Neuronal stem cell (in vitro differentiated cells): Measurements from ENCODE around the gene C13orf46.

ENCODE experiments used
- DNase-seq: peaks from one replicate; pipeline ENCODE4 v3.0.0-alpha.2; 2013; ENCODE audit warnings: low spot score
- H2AFZ ChIP-seq: one replicate; pipeline ENCODE4 v1.6.1; 2013; ENCODE audit warnings: mild to moderate bottlenecking, low read length, inconsistent platforms
- H2AK5ac ChIP-seq: 2 replicates; pipeline ENCODE4 v1.6.1; 2013; ENCODE audit warnings: low read depth, mild to moderate bottlenecking, inconsistent platforms, low read length, moderate library complexity, mixed read lengths
- H2BK120ac ChIP-seq: 2 replicates; pipeline ENCODE4 v1.6.1; 2013; ENCODE audit warnings: low read depth, mild to moderate bottlenecking, inconsistent platforms, low read length, moderate library complexity, mixed read lengths
- H2BK12ac ChIP-seq: one replicate; pipeline ENCODE4 v1.6.1; 2013; ENCODE audit warnings: low read length, inconsistent platforms
- H2BK15ac ChIP-seq: 2 replicates; pipeline ENCODE4 v1.6.1; 2013; ENCODE audit warnings: mild to moderate bottlenecking, low read length, inconsistent platforms, mixed read lengths
- H2BK5ac ChIP-seq: one replicate; pipeline ENCODE4 v1.6.1; 2013; ENCODE audit warnings: inconsistent platforms, mild to moderate bottlenecking, low read length, moderate library complexity
- H3K14ac ChIP-seq: one replicate; pipeline ENCODE4 v1.6.1; 2013; ENCODE audit warnings: low read length, inconsistent platforms
- H3K18ac ChIP-seq: 2 replicates; pipeline ENCODE4 v1.6.1; 2013; ENCODE audit warnings: low read length, inconsistent platforms
- H3K23ac ChIP-seq: 2 replicates; pipeline ENCODE4 v1.6.1; 2013; ENCODE audit warnings: low read depth, mild to moderate bottlenecking, mixed read lengths, low read length, inconsistent platforms; ENCODE audit not compliant: poor library complexity
- H3K27ac ChIP-seq: replicated peaks from 3 replicates; pipeline ENCODE4 v1.5.1; 2013; ENCODE audit warnings: low read length, inconsistent platforms
- H3K27me3 ChIP-seq, 3 experiments: 2 replicates each; pipeline ENCODE4 v1.6.1; 2013; ENCODE audit warnings: low read length in 3 of 3, mild to moderate bottlenecking in 2 of 3, inconsistent platforms in 1 of 3, low read depth in 1 of 3, mixed read lengths in 1 of 3, moderate library complexity in 1 of 3; ENCODE audit not compliant: control insufficient read depth in 3 of 3, insufficient read depth in 3 of 3
- H3K36me3 ChIP-seq, 2 donors: replicated peaks in 1 of 2; 2 replicates each; pipeline ENCODE4 v1.6.1; 2013; ENCODE audit warnings: low read length in 2 of 2; ENCODE audit not compliant: control insufficient read depth in 2 of 2, insufficient read depth in 2 of 2
- H3K4ac ChIP-seq: 2 replicates; pipeline ENCODE4 v1.6.1; 2013; ENCODE audit warnings: inconsistent platforms, mild to moderate bottlenecking, low read length, moderate library complexity
- H3K4me1 ChIP-seq, 2 donors: 1 replicate in 1 of 2; 2 replicates in 1 of 2; pipeline ENCODE4 v1.6.1; 2013; ENCODE audit warnings: low read length in 2 of 2, low read depth in 1 of 2; ENCODE audit not compliant: control insufficient read depth in 2 of 2, insufficient read depth in 1 of 2
- H3K4me2 ChIP-seq: one replicate; pipeline ENCODE4 v1.6.1; 2013; ENCODE audit warnings: mild to moderate bottlenecking, low read length, inconsistent platforms; ENCODE audit not compliant: insufficient read depth, poor library complexity, severe bottlenecking
- H3K4me3 ChIP-seq, 2 donors: 2 replicates each; pipeline ENCODE4 v1.5.1; 2013; ENCODE audit warnings: low read length in 2 of 2, mild to moderate bottlenecking in 2 of 2, inconsistent platforms in 1 of 2, moderate library complexity in 1 of 2
- H3K79me1 ChIP-seq: one replicate; pipeline ENCODE4 v1.6.1; 2013; ENCODE audit warnings: low read depth, mild to moderate bottlenecking, inconsistent platforms, low read length, moderate library complexity
- H3K9ac ChIP-seq: one replicate; pipeline ENCODE4 v1.6.1; 2013; ENCODE audit warnings: mild to moderate bottlenecking, low read depth, low read length, inconsistent platforms; ENCODE audit not compliant: poor library complexity
- H3K9me3 ChIP-seq, 2 donors: replicated peaks in 1 of 2; 2 replicates each; pipeline versions ENCODE3 to v1.6.1; 2013; ENCODE audit warnings: low read length in 2 of 2, mild to moderate bottlenecking in 2 of 2, inconsistent platforms in 1 of 2, low read depth in 1 of 2, mixed read lengths in 1 of 2, moderate library complexity in 1 of 2; ENCODE audit not compliant: control insufficient read depth in 2 of 2, insufficient read depth in 1 of 2
- H4K8ac ChIP-seq: one replicate; pipeline ENCODE4 v1.6.1; 2013; ENCODE audit warnings: low read depth, mild to moderate bottlenecking, inconsistent platforms, low read length, moderate library complexity
- H4K91ac ChIP-seq: one replicate; pipeline ENCODE4 v1.6.1; 2013; ENCODE audit warnings: low read length, low read depth, mild to moderate bottlenecking, inconsistent platforms; ENCODE audit not compliant: poor library complexity
- WGBS, 2 donors: extraction: QIAGEN DNeasy Blood & Tissue Kit; methylation state at CpG; one replicate each; pipeline ENCODE4 v1.1.7; 2013; ENCODE audit warnings: missing lambda C conversion rate in 2 of 2, mixed read lengths in 1 of 2; ENCODE audit not compliant: insufficient read length in 2 of 2, insufficient replicate concordance in 1 of 2; ENCODE audit errors: extremely low coverage in 2 of 2; 5-methylcytosine and 5-hydroxymethylcytosine counted together

C13orf46 gene

DNA sequence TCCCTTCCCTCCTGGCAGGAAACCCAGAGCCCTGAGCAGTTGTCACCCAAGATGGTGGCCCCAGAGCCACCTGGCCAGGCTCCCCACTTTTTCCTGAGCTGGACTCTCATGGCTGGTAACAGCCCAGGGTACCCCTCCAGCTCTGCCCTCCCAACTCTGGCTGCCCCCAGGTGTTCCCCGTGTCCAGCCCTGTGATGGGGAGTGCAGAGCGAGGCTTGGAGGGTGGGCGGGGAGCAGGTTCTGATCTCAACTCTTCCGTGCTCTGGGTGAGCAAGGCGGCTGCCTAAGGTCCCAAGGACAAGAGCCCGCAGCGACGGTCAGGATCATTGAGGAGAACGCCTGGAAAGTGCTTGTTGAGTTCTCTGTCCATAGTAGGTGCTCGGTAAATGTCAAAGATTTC lies 55.3 kb downstream of the C13orf46 start:
- Histone ChIP-seq H2BK5ac (no peak overlapping the region), H3K18ac (no peak overlapping the region), H3K27me3 (peaks cover 0 to 11% (median 2%) of the 10 kb centered on the region in 3 experiments), H2BK12ac (no peak overlapping the region), H2AK5ac (no peak overlapping the region), H3K79me1 (no peaks in the 10 kb centered on the region), H3K4me1 (no peaks in the 10 kb centered on the region), H2BK15ac (peak overlapping the region; percentile 30), H3K27ac (no peak overlapping the region), H4K91ac (no peak overlapping the region), H3K4me3 (no peak overlapping the region), H3K9ac (no peak overlapping the region), H3K9me3 (peaks cover 2 to 7% of the 10 kb centered on the region in 2 donors), H3K23ac (no peak overlapping the region), H3K14ac (no peak overlapping the region), H3K4ac (no peak overlapping the region), H3K4me2 (no peak overlapping the region), H4K8ac (no peak overlapping the region), H2BK120ac (no peak overlapping the region), H3K36me3 (no peaks in the 10 kb centered on the region), H2AFZ (no peak overlapping the region)
- no peak for DNase-seq
- no CpG with 5 or more reads among the region's 10 CpGs for WGBS, 2 donors

DNA sequence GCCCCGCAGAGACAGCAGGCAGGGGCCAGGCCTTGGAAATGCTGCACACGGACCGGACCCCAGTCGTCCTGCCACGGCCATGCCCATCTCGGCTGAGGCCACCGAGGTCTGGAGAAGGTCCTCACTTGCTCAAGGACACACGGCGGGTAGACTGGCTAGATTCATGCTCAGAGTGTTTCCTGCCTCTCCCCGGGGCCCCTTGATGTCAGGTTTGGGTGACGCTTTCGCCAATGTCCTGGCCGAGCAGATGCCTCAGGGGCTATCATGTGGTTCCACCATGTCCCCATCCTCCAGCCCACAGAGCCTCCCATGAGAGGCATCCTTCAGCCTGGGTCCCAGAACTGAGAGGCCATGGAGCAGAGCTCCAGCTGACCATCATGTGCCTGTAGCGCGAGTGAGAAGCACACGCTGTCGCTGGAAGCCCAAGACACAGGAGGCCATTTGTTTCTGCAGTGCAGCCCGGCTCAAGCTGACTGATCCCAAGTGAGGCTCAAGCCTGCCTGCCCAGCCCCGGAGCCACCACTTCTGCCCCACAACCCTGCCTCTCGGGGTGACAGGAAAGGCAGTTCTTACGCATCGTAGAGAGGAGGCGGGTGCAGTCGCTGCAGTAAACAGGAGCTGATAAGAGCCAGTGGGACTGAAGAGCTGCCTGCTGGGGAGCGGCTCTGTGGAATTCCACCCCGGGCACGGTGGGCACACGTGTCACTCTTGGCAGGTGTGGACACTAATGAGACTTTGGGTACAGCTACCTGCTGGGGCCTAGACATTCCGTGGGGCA lies 56.1 kb downstream of the C13orf46 start:
- H3K9ac ChIP-seq: no peak overlapping the region
- no peak overlapping the region for H2AFZ ChIP-seq
- H3K9me3 ChIP-seq: peaks cover 2 to 7% of the 10 kb centered on the region in 2 donors
- H2BK15ac ChIP-seq: no peak overlapping the region
- H3K79me1 ChIP-seq: no peaks in the 10 kb centered on the region
- H4K8ac ChIP-seq: no peak overlapping the region
- H2BK12ac ChIP-seq: no peak overlapping the region
- H2BK120ac ChIP-seq: no peak overlapping the region
- no CpG with 5 or more reads among the region's 29 CpGs for WGBS, 2 donors
- peak overlapping the region; percentile 34 for H3K23ac ChIP-seq
- no peak overlapping the region for H2AK5ac ChIP-seq
- no peak overlapping the region for H3K4ac ChIP-seq
- no peaks in the 10 kb centered on the region for H3K36me3 ChIP-seq
- no peak overlapping the region for H3K4me2 ChIP-seq
- no peak overlapping the region for H3K14ac ChIP-seq
- H2BK5ac ChIP-seq: no peak overlapping the region
- no peak overlapping the region for H4K91ac ChIP-seq
- H3K27me3 ChIP-seq: peaks cover 0 to 14% (median 2%) of the 10 kb centered on the region in 3 experiments
- DNase-seq: no peak
- no peaks in the 10 kb centered on the region for H3K4me1 ChIP-seq
- H3K18ac ChIP-seq: peak overlapping the region; percentile 84
- no peak overlapping the region for H3K27ac ChIP-seq
- H3K4me3 ChIP-seq: no peak overlapping the region

DNA sequence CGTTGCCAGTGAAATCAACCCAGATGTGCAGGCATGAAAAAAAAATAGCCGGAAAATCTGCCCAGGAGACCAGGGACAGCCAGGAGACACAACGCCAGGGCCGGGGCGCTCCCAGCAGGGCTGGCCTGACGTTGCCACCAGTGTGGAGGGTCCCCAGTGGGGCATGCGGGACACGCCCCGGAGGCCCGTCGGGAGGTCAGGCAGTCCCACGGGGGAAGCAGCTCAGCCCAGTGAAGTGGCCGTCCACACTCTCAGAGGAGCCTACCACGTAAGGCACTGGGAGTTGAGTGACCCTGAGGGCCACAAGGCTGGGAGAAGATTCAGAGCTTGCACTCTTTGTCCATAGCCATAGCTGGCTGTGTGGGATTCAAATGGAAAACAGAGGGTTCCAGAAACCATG lies 56.8 kb downstream of the C13orf46 start:
- no peak overlapping the region for H2BK120ac ChIP-seq
- H2BK5ac ChIP-seq: no peak overlapping the region
- no peaks in the 10 kb centered on the region for H3K36me3 ChIP-seq
- peak overlapping the region; percentile 60 for H3K18ac ChIP-seq
- no peaks in the 10 kb centered on the region for H3K4me1 ChIP-seq
- peaks cover 2 to 6% of the 10 kb centered on the region in 2 donors for H3K9me3 ChIP-seq
- no peak overlapping the region for H3K27ac ChIP-seq
- H3K4me2 ChIP-seq: no peak overlapping the region
- H3K79me1 ChIP-seq: no peaks in the 10 kb centered on the region
- H3K9ac ChIP-seq: no peak overlapping the region
- no peak overlapping the region for H3K23ac ChIP-seq
- H2AFZ ChIP-seq: no peak overlapping the region
- peaks cover 0 to 14% (median 2%) of the 10 kb centered on the region in 3 experiments for H3K27me3 ChIP-seq
- H2BK15ac ChIP-seq: no peak overlapping the region
- no peak for DNase-seq
- no CpG with 5 or more reads among the region's 14 CpGs for WGBS, 2 donors
- H4K91ac ChIP-seq: no peak overlapping the region
- H3K4ac ChIP-seq: no peak overlapping the region
- peak overlapping the region; percentile 50 for H2AK5ac ChIP-seq
- no peak overlapping the region for H2BK12ac ChIP-seq
- H4K8ac ChIP-seq: no peak overlapping the region
- no peak overlapping the region for H3K4me3 ChIP-seq
- no peak overlapping the region for H3K14ac ChIP-seq

DNA sequence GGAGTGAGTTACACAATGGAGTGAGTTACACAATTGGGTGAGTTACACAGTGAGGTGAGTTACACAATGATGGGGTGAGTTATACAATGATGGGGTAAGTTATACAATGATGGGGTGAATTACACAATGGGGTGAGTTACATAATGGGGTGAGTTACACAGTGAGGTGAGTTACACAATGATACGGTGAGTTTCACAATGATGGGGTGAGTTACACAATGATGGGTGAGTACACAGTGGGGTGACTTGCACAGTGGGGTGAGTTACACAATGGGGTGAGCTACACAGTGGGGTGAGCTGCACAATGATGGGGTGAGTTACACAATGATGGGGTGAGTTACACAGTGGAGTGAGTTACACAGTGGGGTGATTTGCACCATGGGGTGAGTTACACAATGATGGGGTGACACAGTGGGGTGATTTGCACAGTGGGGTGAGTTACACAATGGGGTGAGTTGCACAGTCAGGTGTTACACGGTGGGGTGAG lies 57.5 kb downstream of the C13orf46 start:
- no peaks in the 10 kb centered on the region for H3K79me1 ChIP-seq
- H3K9ac ChIP-seq: no peak overlapping the region
- no peak overlapping the region for H2BK15ac ChIP-seq
- H3K27ac ChIP-seq: no peak overlapping the region
- no peak overlapping the region for H2BK5ac ChIP-seq
- no peak overlapping the region for H3K4ac ChIP-seq
- no peak for DNase-seq
- H4K8ac ChIP-seq: no peak overlapping the region
- no peak overlapping the region for H4K91ac ChIP-seq
- H3K14ac ChIP-seq: no peak overlapping the region
- no peak overlapping the region for H2BK12ac ChIP-seq
- no peak overlapping the region for H3K23ac ChIP-seq
- H3K27me3 ChIP-seq: peaks cover 0 to 14% (median 2%) of the 10 kb centered on the region in 3 experiments
- H2AK5ac ChIP-seq: no peak overlapping the region
- no CpG with 5 or more reads among the region's 2 CpGs for WGBS, 2 donors
- no peaks in the 10 kb centered on the region for H3K4me1 ChIP-seq
- no peak overlapping the region for H2AFZ ChIP-seq
- H3K4me3 ChIP-seq: no peak overlapping the region
- H3K9me3 ChIP-seq: no peaks in the 10 kb centered on the region
- H3K18ac ChIP-seq: no peak overlapping the region
- no peaks in the 10 kb centered on the region for H3K36me3 ChIP-seq
- H2BK120ac ChIP-seq: no peak overlapping the region
- no peak overlapping the region for H3K4me2 ChIP-seq
